Spleen (tissue), 11 donors: ENCODE measurements around the gene FAAP24. TPM values are rescaled to one million over a fixed set of nuclear protein-coding genes. Genes with fewer than 3 reads are reported as not detected.
A peak's percentile ranks its signal among the peaks of the same experiment; 100 is the strongest.

ENCODE experiments used
- DNase-seq: peaks from one replicate; pipeline ENCODE4 v3.0.0-alpha.2; 2020
- H3K27ac ChIP-seq, 8 donors: fragments of 200-600 bp; sonication (generic) in 7 of 8; 1 replicate in 4 of 8; 2 replicates in 4 of 8; pipeline versions ENCODE4 v1.5.0 to v1.8.0; 2016 to 2021; ENCODE audit warnings: inconsistent platforms in 4 of 8, mild to moderate bottlenecking in 4 of 8, moderate library complexity in 1 of 8
- H3K27me3 ChIP-seq, 7 donors: fragments of 200-600 bp; sonication (generic) in 6 of 7; replicated peaks in 1 of 7; 1 replicate in 4 of 7; 2 replicates in 3 of 7; pipeline versions ENCODE4 v1.5.0 to v1.8.0; 2016 to 2021; ENCODE audit warnings: inconsistent platforms in 3 of 7, mild to moderate bottlenecking in 1 of 7
- H3K36me3 ChIP-seq, 6 donors: fragments of 200-600 bp; sonication (generic) in 5 of 6; 1 replicate in 4 of 6; 2 replicates in 2 of 6; pipeline versions ENCODE4 v1.5.0 to v1.8.0; 2016 to 2021; ENCODE audit warnings: inconsistent platforms in 2 of 6
- H3K4me1 ChIP-seq, 6 donors: fragments of 200-600 bp; sonication (generic) in 5 of 6; 1 replicate in 3 of 6; 2 replicates in 3 of 6; pipeline versions ENCODE4 v1.5.0 to v1.8.0; 2016 to 2021; ENCODE audit warnings: inconsistent platforms in 3 of 6
- H3K4me3 ChIP-seq, 8 donors: fragments of 200-600 bp; sonication (generic) in 7 of 8; 1 replicate in 4 of 8; 2 replicates in 4 of 8; pipeline versions ENCODE4 v1.5.0 to v1.8.0; 2016 to 2021; ENCODE audit warnings: inconsistent platforms in 4 of 8, mild to moderate bottlenecking in 4 of 8, moderate library complexity in 2 of 8
- H3K9me3 ChIP-seq, 8 donors: fragments of 200-600 bp; sonication (generic) in 7 of 8; 1 replicate in 4 of 8; 2 replicates in 4 of 8; pipeline versions ENCODE4 v1.5.0 to v1.8.0; 2016 to 2021; ENCODE audit warnings: inconsistent platforms in 4 of 8
- CTCF ChIP-seq, 11 experiments: fragments of 200-600 bp in 7 of 11; fragments of 450-650 bp in 4 of 11; sonication (generic) in 4 of 11; IDR thresholded peaks in 8 of 11; conservative IDR thresholded peaks in 3 of 11; 1 replicate in 7 of 11; 2 replicates in 4 of 11; pipeline versions ENCODE4 v1.4.0 to v1.8.0; 2016 to 2021; ENCODE audit warnings: antibody characterized with exemption in 11 of 11, inconsistent platforms in 4 of 11, mild to moderate bottlenecking in 1 of 11
- POLR2A ChIP-seq, 3 donors: fragments of 450-650 bp; IDR thresholded peaks; one replicate each; pipeline ENCODE4 v1.5.1; 2017; ENCODE audit warnings: antibody characterized with exemption in 3 of 3, mild to moderate bottlenecking in 1 of 3
- POLR2AphosphoS5 ChIP-seq, 3 donors: sonication (generic); formaldehyde crosslinking; IDR thresholded peaks; one replicate each; pipeline ENCODE4 v1.5.1; 2017; ENCODE audit warnings: antibody characterized with exemption in 3 of 3
- WGBS, 5 donors: extraction: QIAGEN DNeasy Blood & Tissue Kit in 3 of 5; methylation state at CpG; one replicate each; pipeline versions ENCODE4 v1.1.5 to v1.1.7; 2013 to 2018; 5-methylcytosine and 5-hydroxymethylcytosine counted together
- intact Hi-C: fragments of 100-400 bp; cut with DNase I; formaldehyde crosslinking; loops from one replicate; pipeline ENCODE4 v1.15.0; 2023; ENCODE audit warnings: low total_unique reads
- polyA plus RNA-seq, 3 donors: library from polyadenylated mRNA; stranded (reverse); fragments of 200-250 nt; gene quantifications; one replicate each; pipeline ENCODE4 v1.2.1, GENCODE V29; 2013
- total RNA-seq, 7 donors: library from RNA; depleted of rRNA in 3 of 7; stranded (reverse); fragments of >200 nt in 3 of 7; fragmentation: NEBNext Ultra II Directional in 4 of 7; extraction: Animal tissue kit (Norgen Biotek cat#: 25700) in 4 of 7; gene quantifications; one replicate each; pipeline versions ENCODE4 v1.1.0 to v1.2.1, GENCODE V29; 2016 to 2021
- donor health status: healthy with polysubstance abuse.
- donor health status: DM: no; HTN: no; CAD: no; lungs with moderate emphysema.
- donor health status: DM: no; HTN: no; CAD: no.
- donor health status: Bipolar disorder and iron deficiency.
- donor health status: healthy.
- donor health status: DM: no; HTN: no; CAD: no.
- donor health status: DM: yes; HTN: yes; CAD: no.

The FAAP24 gene
- total and polyA plus RNA-seq, 10 donors: 1.3 to 5.1 (median 2.4) TPM

GRCh38 chr19:32966750-32967149 is 5.3 kb upstream of the FAAP24 start:
- H3K4me1 ChIP-seq: peaks cover 5 to 22% (median 16%) of the 10 kb centered on the region in 6 donors
- H3K36me3 ChIP-seq: peaks cover 0 to 64% (median 17%) of the 10 kb centered on the region in 6 donors
- intact Hi-C loops: no loop called here
- H3K27ac ChIP-seq: no peak overlapping the region
- no peaks in the 10 kb centered on the region for H3K27me3 ChIP-seq
- no peak for DNase-seq
- TF ChIP-seq POLR2A (IDR thresholded peaks at IDR 0.05) (no peak), CTCF (IDR thresholded peaks at IDR 0.05 in 8 of 11, conservative IDR thresholded peaks at IDR 0.05 in 3 of 11) (no peak), POLR2AphosphoS5 (IDR thresholded peaks at IDR 0.05) (no peak)
- no peaks in the 10 kb centered on the region for H3K9me3 ChIP-seq
- no peak overlapping the region for H3K4me3 ChIP-seq
- WGBS, 5 donors: 94 to 98% (median 95%) methylated on average over 9 of the region's 9 CpGs

- H3K36me3 ChIP-seq: peaks cover 0 to 38% (median 10%) of the 10 kb centered on the region in 6 donors
- peaks cover 5 to 28% (median 23%) of the 10 kb centered on the region in 6 donors for H3K4me1 ChIP-seq
- H3K27ac ChIP-seq: no peak overlapping the region
- 93 to 96% (median 94%) methylated on average over 8 to 10 of the region's 10 CpGs; no CpG with 5 or more reads in 1 of the 5 donors for WGBS, 5 donors
- intact Hi-C loops: no loop called here
- H3K27me3 ChIP-seq: no peaks in the 10 kb centered on the region
- H3K9me3 ChIP-seq: no peaks in the 10 kb centered on the region
- TF ChIP-seq CTCF (IDR thresholded peaks at IDR 0.05 in 8 of 11, conservative IDR thresholded peaks at IDR 0.05 in 3 of 11): no peak
- TF ChIP-seq POLR2AphosphoS5 (IDR thresholded peaks at IDR 0.05): no peak
- no peak for TF ChIP-seq POLR2A (IDR thresholded peaks at IDR 0.05)
- no peak for DNase-seq
- H3K4me3 ChIP-seq: no peak overlapping the region
Observed at GRCh38 chr19:32969549-32969948, 2.5 kb upstream of the FAAP24 start.

- no peak for TF ChIP-seq CTCF (IDR thresholded peaks at IDR 0.05 in 8 of 11, conservative IDR thresholded peaks at IDR 0.05 in 3 of 11)
- no peak for TF ChIP-seq POLR2AphosphoS5 (IDR thresholded peaks at IDR 0.05)
- no peak for TF ChIP-seq POLR2A (IDR thresholded peaks at IDR 0.05)
- Histone ChIP-seq H3K4me3 (peak overlapping the region; percentile 63 to 97 (median 91)), H3K27ac (peak overlapping the region in 4 of 8 donors; percentile 35 to 92 (median 89)), H3K9me3 (no peaks in the 10 kb centered on the region), H3K36me3 (peaks cover 0 to 23% (median 6%) of the 10 kb centered on the region in 6 donors), H3K4me1 (peaks cover 5 to 31% (median 24%) of the 10 kb centered on the region in 6 donors), H3K27me3 (no peaks in the 10 kb centered on the region)
- no peak for DNase-seq
- intact Hi-C loops: no loop called here
- WGBS, 5 donors: 30 to 39% (median 34%) methylated on average over 20 to 21 of the region's 21 CpGs
Observed at GRCh38 chr19:32971012-32971595, 938 bp upstream of the FAAP24 start.

- Histone ChIP-seq H3K27me3 (no peaks in the 10 kb centered on the region), H3K36me3 (peaks cover 0 to 7% (median 0%) of the 10 kb centered on the region in 6 donors), H3K27ac (peak overlapping the region in 1 of 8 donors; percentile 83), H3K4me3 (no peak overlapping the region), H3K4me1 (peaks cover 0 to 26% (median 10%) of the 10 kb centered on the region in 6 donors), H3K9me3 (no peaks in the 10 kb centered on the region)
- intact Hi-C loops: no loop called here
- 47 to 53% (median 51%) methylated on average over 13 to 14 of the region's 14 CpGs for WGBS, 5 donors
- TF ChIP-seq POLR2A (IDR thresholded peaks at IDR 0.05) (no peak), CTCF (IDR thresholded peaks at IDR 0.05 in 8 of 11, conservative IDR thresholded peaks at IDR 0.05 in 3 of 11) (peak in 10 of 11 experiments; percentile 7 to 74 (median 59)), POLR2AphosphoS5 (IDR thresholded peaks at IDR 0.05) (no peak)
- DNase-seq: peak; percentile 82
Observed at GRCh38 chr19:32976223-32976805, 4.3 kb downstream of the FAAP24 start.
